Liver (tissue), 9 donors: Measurements from ENCODE around the gene TRPM2. TPM values are rescaled to one million over a fixed set of nuclear protein-coding genes. Genes with fewer than 3 reads are reported as not detected.

Source experiments
- DNase-seq: peaks from one replicate; pipeline ENCODE4 v3.0.0-alpha.2; 2017; ENCODE audit warnings: low spot score
- H3K27ac ChIP-seq, 2 donors: one replicate each; pipeline ENCODE4 v1.7.0; 2013; ENCODE audit warnings: inconsistent platforms in 2 of 2, low read length in 2 of 2, control low read depth in 1 of 2, low read depth in 1 of 2, mild to moderate bottlenecking in 1 of 2
- H3K27me3 ChIP-seq, 4 donors: one replicate each; pipeline versions ENCODE4 v1.6.1 to v1.7.0; 2013; ENCODE audit warnings: low read length in 3 of 4, inconsistent platforms in 1 of 4, mild to moderate bottlenecking in 1 of 4, moderate library complexity in 1 of 4; ENCODE audit not compliant: control insufficient read depth in 4 of 4, insufficient read depth in 4 of 4
- H3K36me3 ChIP-seq, 4 donors: one replicate each; pipeline versions ENCODE4 v1.6.1 to v1.7.0; 2013; ENCODE audit warnings: low read length in 3 of 4, mild to moderate bottlenecking in 3 of 4, low read depth in 1 of 4, moderate library complexity in 1 of 4; ENCODE audit not compliant: control insufficient read depth in 4 of 4, insufficient read depth in 3 of 4
- H3K4me1 ChIP-seq, 4 donors: one replicate each; pipeline versions ENCODE4 v1.6.1 to v1.7.0; 2013; ENCODE audit warnings: low read length in 3 of 4, mild to moderate bottlenecking in 3 of 4, moderate library complexity in 1 of 4; ENCODE audit not compliant: control insufficient read depth in 4 of 4, insufficient read depth in 4 of 4
- H3K4me3 ChIP-seq, 3 donors: one replicate each; pipeline versions ENCODE4 v1.6.1 to v1.7.0; 2013; ENCODE audit warnings: low read length in 3 of 3, control low read depth in 1 of 3, low read depth in 1 of 3, mild to moderate bottlenecking in 1 of 3
- H3K9ac ChIP-seq, 2 donors: one replicate each; pipeline ENCODE4 v1.7.0; 2013; ENCODE audit warnings: low read length in 2 of 2, mild to moderate bottlenecking in 2 of 2, moderate library complexity in 2 of 2, control low read depth in 1 of 2, low read depth in 1 of 2
- H3K9me3 ChIP-seq, 4 donors: one replicate each; pipeline versions ENCODE4 v1.6.1 to v1.7.0; 2013; ENCODE audit warnings: low read length in 3 of 4; ENCODE audit not compliant: control insufficient read depth in 4 of 4
- ATF3 ChIP-seq: IDR thresholded peaks from 2 replicates; pipeline ENCODE4 v1.6.1; 2016; ENCODE audit warnings: antibody characterized with exemption
- CTCF ChIP-seq: fragments of 150-350 bp; IDR thresholded peaks from 2 replicates; pipeline ENCODE4 v1.5.1; 2017; ENCODE audit warnings: improper control_type of control experiment, low read depth, low read length; ENCODE audit not compliant: missing input control
- FOXA1 ChIP-seq: IDR thresholded peaks from 2 replicates; pipeline ENCODE4 v1.6.1; 2016; ENCODE audit warnings: antibody characterized with exemption
- FOXA2 ChIP-seq: IDR thresholded peaks from 2 replicates; pipeline ENCODE4 v1.6.1; 2016; ENCODE audit warnings: antibody characterized with exemption
- GABPA ChIP-seq, 2 donors: IDR thresholded peaks in 1 of 2; conservative IDR thresholded peaks in 1 of 2; 2 replicates each; pipeline ENCODE4 v1.6.1; 2016; ENCODE audit warnings: antibody characterized with exemption in 2 of 2, mild to moderate bottlenecking in 1 of 2, moderate library complexity in 1 of 2
- HNF4A ChIP-seq, 2 donors: conservative IDR thresholded peaks; 2 replicates each; pipeline ENCODE4 v1.6.1; 2016; ENCODE audit warnings: antibody characterized with exemption in 2 of 2, mild to moderate bottlenecking in 2 of 2
- HNF4G ChIP-seq: IDR thresholded peaks from 2 replicates; pipeline ENCODE4 v1.6.1; 2016; ENCODE audit warnings: antibody characterized with exemption
- JUND ChIP-seq, 2 donors: IDR thresholded peaks; 2 replicates each; pipeline ENCODE4 v1.6.1; 2016; ENCODE audit warnings: antibody characterized with exemption in 2 of 2
- MAX ChIP-seq: IDR thresholded peaks from 2 replicates; pipeline ENCODE4 v1.6.1; 2016; ENCODE audit warnings: antibody characterized with exemption
- NR2F2 ChIP-seq: IDR thresholded peaks from 2 replicates; pipeline ENCODE4 v1.6.1; 2016; ENCODE audit warnings: antibody characterized with exemption
- RAD21 ChIP-seq, 2 donors: IDR thresholded peaks; 2 replicates each; pipeline ENCODE4 v1.6.1; 2016; ENCODE audit warnings: antibody characterized with exemption in 2 of 2, mild to moderate bottlenecking in 2 of 2
- RXRA ChIP-seq, 2 donors: IDR thresholded peaks; 2 replicates each; pipeline ENCODE4 v1.6.1; 2017 to 2018; ENCODE audit warnings: antibody characterized with exemption in 2 of 2, mild to moderate bottlenecking in 1 of 2
- SP1 ChIP-seq: IDR thresholded peaks from 2 replicates; pipeline ENCODE4 v1.6.1; 2018; ENCODE audit warnings: antibody characterized with exemption, mild to moderate bottlenecking
- TAF1 ChIP-seq: conservative IDR thresholded peaks from 2 replicates; pipeline ENCODE4 v1.6.1; 2016; ENCODE audit warnings: antibody characterized with exemption, mild to moderate bottlenecking
- YY1 ChIP-seq: IDR thresholded peaks from 2 replicates; pipeline ENCODE4 v1.6.1; 2016; ENCODE audit warnings: antibody characterized with exemption, mild to moderate bottlenecking
- ZBTB33 ChIP-seq: IDR thresholded peaks from 2 replicates; pipeline ENCODE4 v1.6.1; 2016; ENCODE audit warnings: antibody characterized with exemption
- WGBS: extraction: QIAGEN DNeasy Blood & Tissue Kit; methylation state at CpG from one replicate; pipeline ENCODE4 v1.1.7; 2013; 5-methylcytosine and 5-hydroxymethylcytosine counted together
- polyA plus RNA-seq, 2 donors: library from polyadenylated mRNA; stranded (reverse) in 1 of 2; unstranded in 1 of 2; fragments of 200-250 nt in 1 of 2; fragments of >200 nt in 1 of 2; fragmentation: Nextera tagmentation in 1 of 2; extraction: Ambion mirVana in 1 of 2; gene quantifications; one replicate each; pipeline versions ENCODE4 v1.2.1 to v1.2.3, GENCODE V29; 2013 to 2015
- total RNA-seq, 2 donors: library from RNA; depleted of rRNA; stranded (reverse); fragments of >200 nt; gene quantifications; one replicate each; pipeline ENCODE4 v1.2.3, GENCODE V29; 2014
- donor health status: healthy.
- donor health status: healthy.
- donor health status: healthy.
- donor health status: healthy.
- donor health status: healthy.

TRPM2 gene
- total and polyA plus RNA-seq, 4 donors: 0.43 to 1.3 (median 0.63) TPM

GRCh38 chr21:44455524-44456213 lies 102.2 kb downstream of the TRPM2 start (continued):
- TF ChIP-seq FOXA2 (no peak), MAX (no peak), JUND (IDR thresholded peaks at IDR 0.05) (no peak)

GRCh38 chr21:44456214-44456914 lies 102.9 kb downstream of the TRPM2 start:
- H3K4me1 ChIP-seq: peaks cover 20 to 61% (median 42%) of the 10 kb centered on the region in 4 donors
- WGBS: 41% methylated on average over 35 of the region's 35 CpGs
- H3K27me3 ChIP-seq: no peaks in the 10 kb centered on the region
- no peaks in the 10 kb centered on the region for H3K9me3 ChIP-seq
- H3K9ac ChIP-seq: peak overlapping the region; percentile 59 to 82
- DNase-seq: no peak
- peak overlapping the region; percentile 41 to 91 (median 68) for H3K4me3 ChIP-seq
- peak overlapping the region; percentile 69 to 94 for H3K27ac ChIP-seq
- no peaks in the 10 kb centered on the region for H3K36me3 ChIP-seq
- TF ChIP-seq RAD21 (IDR thresholded peaks at IDR 0.05): no peak
- TF ChIP-seq HNF4A (conservative IDR thresholded peaks at IDR 0.05): no peak
- no peak for TF ChIP-seq FOXA2
- no peak for TF ChIP-seq NR2F2
- TF ChIP-seq HNF4G: no peak
- no peak for TF ChIP-seq YY1
- no peak for TF ChIP-seq JUND (IDR thresholded peaks at IDR 0.05)
- TF ChIP-seq SP1: no peak
- TF ChIP-seq CTCF: no peak
- TF ChIP-seq ATF3: no peak
- no peak for TF ChIP-seq RXRA (IDR thresholded peaks at IDR 0.05)

GRCh38 chr21:44456915-44457736 lies 103.7 kb downstream of the TRPM2 start:
- H3K9me3 ChIP-seq: no peaks in the 10 kb centered on the region
- H3K9ac ChIP-seq: peak overlapping the region; percentile 67 to 75
- H3K27ac ChIP-seq: peak overlapping the region; percentile 69 to 94
- WGBS: 63% methylated on average over 44 of the region's 44 CpGs
- H3K27me3 ChIP-seq: no peaks in the 10 kb centered on the region
- peaks cover 23 to 69% (median 46%) of the 10 kb centered on the region in 4 donors for H3K4me1 ChIP-seq
- peak overlapping the region in 2 of 3 donors; percentile 68 to 91 for H3K4me3 ChIP-seq
- no peaks in the 10 kb centered on the region for H3K36me3 ChIP-seq
- no peak for DNase-seq
- TF ChIP-seq NR2F2: no peak
- TF ChIP-seq MAX: no peak
- no peak for TF ChIP-seq JUND (IDR thresholded peaks at IDR 0.05)
- no peak for TF ChIP-seq HNF4G
- TF ChIP-seq CTCF: no peak
- TF ChIP-seq FOXA1: no peak
- TF ChIP-seq RAD21 (IDR thresholded peaks at IDR 0.05): no peak
- no peak for TF ChIP-seq ZBTB33
- no peak for TF ChIP-seq GABPA (IDR thresholded peaks at IDR 0.05 in 1 of 2, conservative IDR thresholded peaks at IDR 0.05 in 1 of 2)
- no peak for TF ChIP-seq FOXA2
- no peak for TF ChIP-seq TAF1
- TF ChIP-seq RXRA (IDR thresholded peaks at IDR 0.05): no peak
- TF ChIP-seq SP1: no peak
- no peak for TF ChIP-seq ATF3
